A375 (cell line): ENCODE results near the gene HAPLN1. TPM values are rescaled to one million over a fixed set of nuclear protein-coding genes. Genes with fewer than 3 reads are reported as not detected.

Experiments
- small RNA-seq: library from RNA; depleted of rRNA; stranded (forward); fragments of <200 nt; gene quantifications from one replicate; pipeline ENCODE3, GENCODE V24; 2014
- total RNA-seq: library from RNA; depleted of rRNA; stranded (reverse); fragments of >200 nt; shearing (Covaris generic); gene quantifications from 2 replicates; pipeline ENCODE4 v1.2.3, GENCODE V29; 2014; rRNA removed

HAPLN1 gene
- total RNA-seq: 170 and 177 TPM in 2 replicates

DNA sequence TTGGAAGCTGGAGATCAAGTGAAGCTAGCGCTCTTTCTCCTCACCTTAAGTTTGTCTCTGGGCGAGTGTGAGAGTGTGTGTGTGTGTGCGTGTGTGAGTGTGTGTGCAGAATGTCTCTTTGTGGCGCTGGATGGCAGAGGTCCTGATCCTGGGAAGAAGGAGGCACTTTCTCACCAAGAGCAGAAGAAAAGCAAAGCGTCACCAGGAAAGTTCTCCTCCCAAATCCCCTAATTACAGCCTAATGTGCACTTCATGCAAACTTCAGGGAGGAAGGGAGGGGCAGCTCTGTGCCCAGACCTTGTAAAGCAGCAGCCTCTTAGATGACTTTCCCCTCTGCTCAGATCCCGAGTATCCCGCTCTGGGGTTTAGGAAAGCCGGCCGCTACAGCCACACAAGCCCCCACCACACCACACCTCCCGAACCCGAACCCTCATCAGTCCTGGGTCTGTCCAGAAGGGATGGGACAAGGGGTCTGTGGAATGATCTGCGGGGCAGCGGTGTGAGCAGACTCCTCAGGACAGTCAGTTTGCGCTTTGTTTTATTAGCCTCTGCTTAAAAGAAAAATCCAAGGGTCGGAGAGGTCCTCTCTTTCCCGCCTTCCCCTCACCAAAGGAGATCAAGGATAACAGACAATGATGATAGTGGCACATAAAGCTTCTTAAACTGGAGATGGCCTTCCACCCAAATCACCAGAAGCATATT lies at the start of gene HAPLN1:
TSS of gene HAPLN1 (minus strand) at position 20 of the 702 bp plus-strand sequence. CDS start 47,332 bp downstream, outside the sequence.

Small RNA genes lying within 50 kb of the gene (small RNA-seq; reads per million reads assigned to genes)
- gene RN7SKP295 (not detected), gene RNU6-620P (not detected)

Other genes with a start within 250 kb of the HAPLN1 start
- 1.0 and 1.1 TPM in 2 replicates for gene VCAN, start 249.1 kb downstream of the HAPLN1 start, total RNA-seq